ENCODE measurements around the gene AK8.

- TF ChIP-seq CTCF (IDR thresholded peaks at IDR 0.05) (no peak), ZFX (IDR thresholded peaks at IDR 0.05; ENCODE audit: borderline replicate concordance) (no peak)
Measured at GRCh38 chr9:132748450-132748849, 129.6 kb downstream of the AK8 start.
